HepG2 (cell line): Measurements from ENCODE around the gene LIPH. TPM values are rescaled to one million over a fixed set of nuclear protein-coding genes. Genes with fewer than 3 reads are reported as not detected.

ENCODE experiments used
- CREB3 ChIP-seq: sonication (generic); formaldehyde crosslinking; IDR thresholded peaks from 2 replicates; pipeline ENCODE4 v1.5.0; 2020; ENCODE audit warnings: missing genetic modification reagents
- HDAC1 ChIP-seq: sonication (generic); formaldehyde crosslinking; IDR thresholded peaks from 2 replicates; pipeline ENCODE4 v1.5.1; 2020; ENCODE audit warnings: mild to moderate bottlenecking, missing genetic modification reagents
- HNF4A ChIP-seq: sonication (generic); formaldehyde crosslinking; IDR thresholded peaks from 2 replicates; pipeline ENCODE4 v1.4.0; 2020; ENCODE audit warnings: missing genetic modification reagents
- MED8 ChIP-seq: sonication (generic); formaldehyde crosslinking; IDR thresholded peaks from 2 replicates; pipeline ENCODE4 v1.8.1; 2023; ENCODE audit warnings: mild to moderate bottlenecking, missing genetic modification reagents; ENCODE audit not compliant: insufficient replicate concordance
- MXD3 ChIP-seq: IDR thresholded peaks from 2 replicates; pipeline ENCODE4 v1.6.1; 2016; ENCODE audit warnings: mild to moderate bottlenecking, missing biosample characterization, missing genetic modification reagents
- ZNF446 ChIP-seq: sonication (generic); formaldehyde crosslinking; IDR thresholded peaks from 2 replicates; pipeline ENCODE4 v1.5.0; 2020; ENCODE audit warnings: mild to moderate bottlenecking, missing genetic modification reagents
- ZNF607 ChIP-seq: sonication (generic); formaldehyde crosslinking; IDR thresholded peaks from 2 replicates; pipeline ENCODE4 v1.5.1; 2020; ENCODE audit warnings: missing genetic modification reagents, mild to moderate bottlenecking, borderline replicate concordance
- ZSCAN31 ChIP-seq: sonication (generic); formaldehyde crosslinking; IDR thresholded peaks from 2 replicates; pipeline ENCODE4 v1.5.0; 2020; ENCODE audit warnings: low read depth, mild to moderate bottlenecking, missing genetic modification reagents
- polyA plus RNA-seq, 8 experiments: library from polyadenylated mRNA; depleted of rRNA in 3 of 8; stranded (reverse) in 7 of 8; unstranded in 1 of 8; fragments of >200 nt; fragmentation: Illumina TruSeq in 4 of 8; extraction: Trizol in 4 of 8; gene quantifications; 2 replicates each; pipeline versions ENCODE4 v1.2.1 to v1.2.3, GENCODE V29; 2011 to 2016; ENCODE audit warnings: low read depth in 4 of 8, missing spikeins in 1 of 8, mixed read lengths in 1 of 8; ENCODE audit not compliant: insufficient read depth in 1 of 8
- total RNA-seq, 5 experiments: library from RNA; depleted of rRNA; stranded (reverse); fragments of >200 nt; fragmentation: Illumina TruSeq; extraction: Trizol; gene quantifications; 2 replicates each; pipeline ENCODE4 v1.2.3, GENCODE V29; 2016; ENCODE audit warnings: low read depth in 1 of 5
- TF ChIP-seq, protein P1 (sequence below): sonication (generic); formaldehyde crosslinking; IDR thresholded peaks from 2 replicates; pipeline ENCODE4 v1.9.0; 2021; ENCODE audit warnings: missing genetic modification reagents, borderline replicate concordance
- TF ChIP-seq, protein P2 (sequence below): IDR thresholded peaks from 2 replicates; pipeline ENCODE4 v1.6.1; 2016; ENCODE audit warnings: missing compliant biosample characterization, missing genetic modification reagents, borderline replicate concordance
- TF ChIP-seq, protein P3 (sequence below): sonication (generic); formaldehyde crosslinking; IDR thresholded peaks from 2 replicates; pipeline ENCODE4 v1.5.0; 2020; ENCODE audit warnings: mild to moderate bottlenecking, missing genetic modification reagents, borderline replicate concordance
- TF ChIP-seq, protein P4 (sequence below): sonication (generic); formaldehyde crosslinking; IDR thresholded peaks from 2 replicates; pipeline ENCODE4 v1.5.0; 2020; ENCODE audit warnings: missing genetic modification reagents
- TF ChIP-seq, protein P5 (sequence below): fragments of 450-650 bp; IDR thresholded peaks from 2 replicates; pipeline ENCODE4 v1.6.1; 2017

The LIPH gene
- total and polyA plus RNA-seq, 2 of the 13 experiments (the other 11 are each of a cell fraction or from before 2014, with no cell fraction given), result 0.09 to 0.34 TPM

DNA sequence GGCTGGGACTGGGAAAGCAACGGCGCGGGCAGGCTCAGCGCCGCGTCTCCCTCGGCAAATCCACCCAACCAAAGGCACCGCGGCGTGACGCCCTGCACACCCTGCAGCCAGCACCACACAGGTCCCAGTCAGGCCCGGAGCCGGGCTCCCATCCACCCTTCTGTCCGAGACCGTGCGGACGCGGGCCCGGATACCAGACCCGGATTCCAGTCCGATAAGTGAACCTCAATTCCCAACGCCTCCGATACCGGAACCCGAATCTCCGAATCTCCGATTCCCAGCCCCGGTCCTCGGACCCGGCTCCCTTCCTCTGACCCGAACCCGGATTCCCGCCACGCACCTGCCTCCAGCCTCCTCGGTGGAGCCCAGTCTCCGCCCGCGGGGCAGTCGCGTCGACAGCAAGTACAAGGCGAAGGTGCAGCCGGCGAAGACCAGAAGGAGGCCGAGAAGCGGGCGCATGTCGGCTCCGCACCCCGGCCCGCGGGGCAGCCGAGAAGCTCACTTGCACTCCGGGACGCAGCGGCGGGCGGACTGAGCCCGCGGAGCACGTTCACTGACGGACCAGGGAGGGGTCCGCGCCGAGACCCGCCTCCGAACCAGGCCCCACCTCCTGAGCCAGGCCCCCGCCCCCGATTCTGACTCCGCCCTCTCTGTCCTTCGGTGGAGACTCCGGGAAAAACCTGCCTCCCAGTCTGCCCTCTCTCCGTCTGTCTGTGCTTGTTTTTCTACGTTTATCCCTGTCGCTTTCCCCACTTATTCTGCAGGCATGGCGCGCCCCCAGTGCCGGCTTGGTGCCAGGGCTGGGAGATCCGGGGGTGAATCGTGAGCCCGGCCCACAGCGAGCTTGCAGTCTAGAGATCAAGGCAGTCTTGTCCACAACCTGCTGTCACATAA lies 53.6 kb downstream of the LIPH start, which contains the start of gene TMEM41A (continued):
- TF ChIP-seq HNF4A (CRISPR knock-in tag) (peak; percentile 57; the same call in 1 of the 2 replicates), ZNF446 (CRISPR knock-in tag) (peak; percentile 80; the same call in 1 of the 2 replicates), MXD3 (CRISPR knock-in tag) (peak; percentile 59; the same call in 1 of the 2 replicates), MED8 (no peak), HDAC1 (CRISPR knock-in tag) (peak; percentile 97), ZNF607 (CRISPR knock-in tag) (peak; percentile 93; the same call in 1 of the 2 replicates), ZSCAN31 (CRISPR knock-in tag) (peak; percentile 85), CREB3 (CRISPR knock-in tag) (no peak)
- TF ChIP-seq, protein P1, sequence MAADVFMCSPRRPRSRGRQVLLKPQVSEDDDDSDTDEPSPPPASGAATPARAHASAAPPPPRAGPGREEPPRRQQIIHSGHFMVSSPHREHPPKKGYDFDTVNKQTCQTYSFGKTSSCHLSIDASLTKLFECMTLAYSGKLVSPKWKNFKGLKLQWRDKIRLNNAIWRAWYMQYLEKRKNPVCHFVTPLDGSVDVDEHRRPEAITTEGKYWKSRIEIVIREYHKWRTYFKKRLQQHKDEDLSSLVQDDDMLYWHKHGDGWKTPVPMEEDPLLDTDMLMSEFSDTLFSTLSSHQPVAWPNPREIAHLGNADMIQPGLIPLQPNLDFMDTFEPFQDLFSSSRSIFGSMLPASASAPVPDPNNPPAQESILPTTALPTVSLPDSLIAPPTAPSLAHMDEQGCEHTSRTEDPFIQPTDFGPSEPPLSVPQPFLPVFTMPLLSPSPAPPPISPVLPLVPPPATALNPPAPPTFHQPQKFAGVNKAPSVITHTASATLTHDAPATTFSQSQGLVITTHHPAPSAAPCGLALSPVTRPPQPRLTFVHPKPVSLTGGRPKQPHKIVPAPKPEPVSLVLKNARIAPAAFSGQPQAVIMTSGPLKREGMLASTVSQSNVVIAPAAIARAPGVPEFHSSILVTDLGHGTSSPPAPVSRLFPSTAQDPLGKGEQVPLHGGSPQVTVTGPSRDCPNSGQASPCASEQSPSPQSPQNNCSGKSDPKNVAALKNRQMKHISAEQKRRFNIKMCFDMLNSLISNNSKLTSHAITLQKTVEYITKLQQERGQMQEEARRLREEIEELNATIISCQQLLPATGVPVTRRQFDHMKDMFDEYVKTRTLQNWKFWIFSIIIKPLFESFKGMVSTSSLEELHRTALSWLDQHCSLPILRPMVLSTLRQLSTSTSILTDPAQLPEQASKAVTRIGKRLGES (CRISPR knock-in tag), result no peak
- TF ChIP-seq, protein P2, sequence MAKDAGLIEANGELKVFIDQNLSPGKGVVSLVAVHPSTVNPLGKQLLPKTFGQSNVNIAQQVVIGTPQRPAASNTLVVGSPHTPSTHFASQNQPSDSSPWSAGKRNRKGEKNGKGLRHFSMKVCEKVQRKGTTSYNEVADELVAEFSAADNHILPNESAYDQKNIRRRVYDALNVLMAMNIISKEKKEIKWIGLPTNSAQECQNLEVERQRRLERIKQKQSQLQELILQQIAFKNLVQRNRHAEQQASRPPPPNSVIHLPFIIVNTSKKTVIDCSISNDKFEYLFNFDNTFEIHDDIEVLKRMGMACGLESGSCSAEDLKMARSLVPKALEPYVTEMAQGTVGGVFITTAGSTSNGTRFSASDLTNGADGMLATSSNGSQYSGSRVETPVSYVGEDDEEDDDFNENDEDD (CRISPR knock-in tag), result peak; percentile 58; the same call in 1 of the 2 replicates
- TF ChIP-seq, protein P3, sequence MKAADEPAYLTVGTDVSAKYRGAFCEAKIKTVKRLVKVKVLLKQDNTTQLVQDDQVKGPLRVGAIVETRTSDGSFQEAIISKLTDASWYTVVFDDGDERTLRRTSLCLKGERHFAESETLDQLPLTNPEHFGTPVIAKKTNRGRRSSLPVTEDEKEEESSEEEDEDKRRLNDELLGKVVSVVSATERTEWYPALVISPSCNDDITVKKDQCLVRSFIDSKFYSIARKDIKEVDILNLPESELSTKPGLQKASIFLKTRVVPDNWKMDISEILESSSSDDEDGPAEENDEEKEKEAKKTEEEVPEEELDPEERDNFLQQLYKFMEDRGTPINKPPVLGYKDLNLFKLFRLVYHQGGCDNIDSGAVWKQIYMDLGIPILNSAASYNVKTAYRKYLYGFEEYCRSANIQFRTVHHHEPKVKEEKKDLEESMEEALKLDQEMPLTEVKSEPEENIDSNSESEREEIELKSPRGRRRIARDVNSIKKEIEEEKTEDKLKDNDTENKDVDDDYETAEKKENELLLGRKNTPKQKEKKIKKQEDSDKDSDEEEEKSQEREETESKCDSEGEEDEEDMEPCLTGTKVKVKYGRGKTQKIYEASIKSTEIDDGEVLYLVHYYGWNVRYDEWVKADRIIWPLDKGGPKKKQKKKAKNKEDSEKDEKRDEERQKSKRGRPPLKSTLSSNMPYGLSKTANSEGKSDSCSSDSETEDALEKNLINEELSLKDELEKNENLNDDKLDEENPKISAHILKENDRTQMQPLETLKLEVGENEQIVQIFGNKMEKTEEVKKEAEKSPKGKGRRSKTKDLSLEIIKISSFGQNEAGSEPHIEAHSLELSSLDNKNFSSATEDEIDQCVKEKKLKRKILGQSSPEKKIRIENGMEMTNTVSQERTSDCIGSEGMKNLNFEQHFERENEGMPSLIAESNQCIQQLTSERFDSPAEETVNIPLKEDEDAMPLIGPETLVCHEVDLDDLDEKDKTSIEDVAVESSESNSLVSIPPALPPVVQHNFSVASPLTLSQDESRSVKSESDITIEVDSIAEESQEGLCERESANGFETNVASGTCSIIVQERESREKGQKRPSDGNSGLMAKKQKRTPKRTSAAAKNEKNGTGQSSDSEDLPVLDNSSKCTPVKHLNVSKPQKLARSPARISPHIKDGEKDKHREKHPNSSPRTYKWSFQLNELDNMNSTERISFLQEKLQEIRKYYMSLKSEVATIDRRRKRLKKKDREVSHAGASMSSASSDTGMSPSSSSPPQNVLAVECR (CRISPR knock-in tag), result peak; percentile 97
- TF ChIP-seq, protein P4, sequence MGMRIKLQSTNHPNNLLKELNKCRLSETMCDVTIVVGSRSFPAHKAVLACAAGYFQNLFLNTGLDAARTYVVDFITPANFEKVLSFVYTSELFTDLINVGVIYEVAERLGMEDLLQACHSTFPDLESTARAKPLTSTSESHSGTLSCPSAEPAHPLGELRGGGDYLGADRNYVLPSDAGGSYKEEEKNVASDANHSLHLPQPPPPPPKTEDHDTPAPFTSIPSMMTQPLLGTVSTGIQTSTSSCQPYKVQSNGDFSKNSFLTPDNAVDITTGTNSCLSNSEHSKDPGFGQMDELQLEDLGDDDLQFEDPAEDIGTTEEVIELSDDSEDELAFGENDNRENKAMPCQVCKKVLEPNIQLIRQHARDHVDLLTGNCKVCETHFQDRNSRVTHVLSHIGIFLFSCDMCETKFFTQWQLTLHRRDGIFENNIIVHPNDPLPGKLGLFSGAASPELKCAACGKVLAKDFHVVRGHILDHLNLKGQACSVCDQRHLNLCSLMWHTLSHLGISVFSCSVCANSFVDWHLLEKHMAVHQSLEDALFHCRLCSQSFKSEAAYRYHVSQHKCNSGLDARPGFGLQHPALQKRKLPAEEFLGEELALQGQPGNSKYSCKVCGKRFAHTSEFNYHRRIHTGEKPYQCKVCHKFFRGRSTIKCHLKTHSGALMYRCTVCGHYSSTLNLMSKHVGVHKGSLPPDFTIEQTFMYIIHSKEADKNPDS (CRISPR knock-in tag), result 0 out of 2 replicates have a peak, but pooled peaks have one; percentile 48
- TF ChIP-seq, protein P5, sequence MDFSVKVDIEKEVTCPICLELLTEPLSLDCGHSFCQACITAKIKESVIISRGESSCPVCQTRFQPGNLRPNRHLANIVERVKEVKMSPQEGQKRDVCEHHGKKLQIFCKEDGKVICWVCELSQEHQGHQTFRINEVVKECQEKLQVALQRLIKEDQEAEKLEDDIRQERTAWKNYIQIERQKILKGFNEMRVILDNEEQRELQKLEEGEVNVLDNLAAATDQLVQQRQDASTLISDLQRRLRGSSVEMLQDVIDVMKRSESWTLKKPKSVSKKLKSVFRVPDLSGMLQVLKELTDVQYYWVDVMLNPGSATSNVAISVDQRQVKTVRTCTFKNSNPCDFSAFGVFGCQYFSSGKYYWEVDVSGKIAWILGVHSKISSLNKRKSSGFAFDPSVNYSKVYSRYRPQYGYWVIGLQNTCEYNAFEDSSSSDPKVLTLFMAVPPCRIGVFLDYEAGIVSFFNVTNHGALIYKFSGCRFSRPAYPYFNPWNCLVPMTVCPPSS, result no peak
